CD4-positive, alpha-beta T cell treated with Interleukin-4 for 4 hours (primary cell): ENCODE measurements around the gene AGPAT4.

Experiments
- DNase-seq: peaks from one replicate; pipeline ENCODE4 v3.0.0-alpha.2; 2020

Gene AGPAT4

GRCh38 chr6:161279677-161280415, 6.0 kb upstream of the AGPAT4 start:
- DNase-seq: no peak

- DNase-seq: no peak
Observed at GRCh38 chr6:161276605-161277155, 2.8 kb upstream of the AGPAT4 start.

GRCh38 chr6:161274898-161275297, 1.0 kb upstream of the AGPAT4 start:
- no peak for DNase-seq

GRCh38 chr6:161274488-161274858, 612 bp upstream of the AGPAT4 start:
- no peak for DNase-seq

- peak; percentile 84 for DNase-seq
Observed at GRCh38 chr6:161273274-161273751, 548 bp downstream of the AGPAT4 start.

- no peak for DNase-seq
Observed at GRCh38 chr6:161272635-161273273, 1.1 kb downstream of the AGPAT4 start.

GRCh38 chr6:161271343-161272030, 2.4 kb downstream of the AGPAT4 start:
- no peak for DNase-seq

GRCh38 chr6:161270116-161270515, 3.7 kb downstream of the AGPAT4 start:
- no peak for DNase-seq

- DNase-seq: no peak
Observed at GRCh38 chr6:161269310-161269709, 4.6 kb downstream of the AGPAT4 start.

- no peak for DNase-seq
Observed at GRCh38 chr6:161268531-161269210, 5.2 kb downstream of the AGPAT4 start.

- DNase-seq: no peak
Observed at GRCh38 chr6:161266513-161267230, 7.2 kb downstream of the AGPAT4 start.

- DNase-seq: no peak
Observed at GRCh38 chr6:161265975-161266374, 7.9 kb downstream of the AGPAT4 start.

GRCh38 chr6:161265554-161265953, 8.3 kb downstream of the AGPAT4 start:
- DNase-seq: no peak

GRCh38 chr6:161264181-161264580, 9.7 kb downstream of the AGPAT4 start:
- no peak for DNase-seq

GRCh38 chr6:161261816-161262215, 12.0 kb downstream of the AGPAT4 start:
- DNase-seq: no peak

- no peak for DNase-seq
Observed at GRCh38 chr6:161261325-161261724, 12.5 kb downstream of the AGPAT4 start.

- DNase-seq: no peak
Observed at GRCh38 chr6:161259302-161259701, 14.6 kb downstream of the AGPAT4 start.

GRCh38 chr6:161257793-161258457, 15.9 kb downstream of the AGPAT4 start:
- no peak for DNase-seq

GRCh38 chr6:161256407-161256806, 17.5 kb downstream of the AGPAT4 start:
- DNase-seq: no peak

- DNase-seq: no peak
Observed at GRCh38 chr6:161255518-161255917, 18.3 kb downstream of the AGPAT4 start.

- DNase-seq: no peak
Observed at GRCh38 chr6:161254464-161255253, 19.2 kb downstream of the AGPAT4 start.
